ENCODE measurements around the gene ZNF280B. TPM values are rescaled to one million over a fixed set of nuclear protein-coding genes. Genes with fewer than 3 reads are reported as not detected.

ZNF280B gene
- total and polyA plus RNA-seq, 2 donors (not counting 3 experiments of a cell fraction or from before 2014, with no cell fraction given), result 1.5 to 3.1 TPM

GRCh38 chr22:22479999-22480532 is 28.5 kb downstream of the ZNF280B start:
- H3K36me3 ChIP-seq (ENCODE audit: control insufficient read depth in 2 of 2, extremely low read depth in 1 of 2, insufficient read depth in 2 of 2, low read length in 2 of 2), result no peaks in the 10 kb centered on the region
- H3K9me1 ChIP-seq (replicated peaks; ENCODE audit: control insufficient read depth, extremely low read depth, insufficient read depth, low read length), result no peaks in the 10 kb centered on the region
- no peak overlapping the region for H3K4me3 ChIP-seq (replicated peaks in 1 of 3; ENCODE audit: insufficient read depth in 1 of 3, low read depth in 1 of 3, low read length in 3 of 3)
- CTCF ChIA-PET, result interaction anchor here (1.3 to 1.8 kb wide), 4 partner anchors 16 to 97 kb away, joined by 3 to 4 read pairs (median 4); partner anchors contain the start of gene ZNF280B
- no peak overlapping the region for H2AFZ ChIP-seq (ENCODE audit: low read depth, low read length)
- no peak overlapping the region for H3K4me2 ChIP-seq (ENCODE audit: insufficient read depth, low read length)
- H3K9ac ChIP-seq (replicated peaks; ENCODE audit: extremely low read depth, insufficient read depth, low read length), result no peak overlapping the region
- no peak for TF ChIP-seq GATA2 (IDR thresholded peaks at IDR 0.05; ENCODE audit: insufficient read depth, insufficient read length, low read depth, low read length)
- H3K4me1 ChIP-seq (ENCODE audit: control insufficient read depth, extremely low read depth, insufficient read depth, low read length), result no peaks in the 10 kb centered on the region
- H3K27me3 ChIP-seq (ENCODE audit: control insufficient read depth in 2 of 2, insufficient read depth in 2 of 2, low read length in 2 of 2), result no peaks in the 10 kb centered on the region
- intact Hi-C loops (cut with micrococcal nuclease), result no loop called here
- dilution Hi-C loops (cut with MboI; ENCODE audit: extremely low pct_ligation_motif_present, low sequenced_read_pairs), result no loop called here
- H3K27ac ChIP-seq (ENCODE audit: insufficient read depth, low read depth, low read length), result no peak overlapping the region
- no peaks in the 10 kb centered on the region for H3K79me2 ChIP-seq (ENCODE audit: control insufficient read depth, insufficient read depth, low read length)
- BruUV-seq (replicated peaks), result no TSS peak
- POLR2A ChIA-PET, result no interaction called here
- no peaks in the 10 kb centered on the region for H4K20me1 ChIP-seq (replicated peaks; ENCODE audit: control insufficient read depth, extremely low read depth, insufficient read depth, low read length)
- DNase-seq (ENCODE audit: low read depth, low spot score) (no peak), FAIRE-seq (no peak)
- no peaks in the 10 kb centered on the region for H3K9me3 ChIP-seq (replicated peaks; ENCODE audit: control insufficient read depth, insufficient read depth, low read length)

GRCh38 chr22:22479116-22479515 is 29.4 kb downstream of the ZNF280B start:
- dilution Hi-C loops (cut with MboI; ENCODE audit: extremely low pct_ligation_motif_present, low sequenced_read_pairs), result no loop called here

More at GRCh38 chr22:22479116-22479515, 29.4 kb downstream of the ZNF280B start:
- POLR2A ChIA-PET, result no interaction called here
- Histone ChIP-seq H3K4me3 (replicated peaks in 1 of 3; ENCODE audit: insufficient read depth in 1 of 3, low read depth in 1 of 3, low read length in 3 of 3) (no peak overlapping the region), H3K27ac (ENCODE audit: insufficient read depth, low read depth, low read length) (no peak overlapping the region), H3K9me3 (replicated peaks; ENCODE audit: control insufficient read depth, insufficient read depth, low read length) (no peaks in the 10 kb centered on the region), H3K9me1 (replicated peaks; ENCODE audit: control insufficient read depth, extremely low read depth, insufficient read depth, low read length) (no peaks in the 10 kb centered on the region), H4K20me1 (replicated peaks; ENCODE audit: control insufficient read depth, extremely low read depth, insufficient read depth, low read length) (no peaks in the 10 kb centered on the region), H3K4me1 (ENCODE audit: control insufficient read depth, extremely low read depth, insufficient read depth, low read length) (no peaks in the 10 kb centered on the region), H3K27me3 (ENCODE audit: control insufficient read depth in 2 of 2, insufficient read depth in 2 of 2, low read length in 2 of 2) (no peaks in the 10 kb centered on the region), H3K9ac (replicated peaks; ENCODE audit: extremely low read depth, insufficient read depth, low read length) (no peak overlapping the region), H2AFZ (ENCODE audit: low read depth, low read length) (no peak overlapping the region), H3K36me3 (ENCODE audit: control insufficient read depth in 2 of 2, extremely low read depth in 1 of 2, insufficient read depth in 2 of 2, low read length in 2 of 2) (no peaks in the 10 kb centered on the region), H3K79me2 (ENCODE audit: control insufficient read depth, insufficient read depth, low read length) (no peaks in the 10 kb centered on the region), H3K4me2 (ENCODE audit: insufficient read depth, low read length) (no peak overlapping the region)
- CTCF ChIA-PET, result interaction anchor here (1.3 to 1.8 kb wide), 3 partner anchors 15 to 56 kb away, joined by 4 to 6 read pairs (median 5); partner anchors contain the start of gene ZNF280B
- TF ChIP-seq, protein P1, sequence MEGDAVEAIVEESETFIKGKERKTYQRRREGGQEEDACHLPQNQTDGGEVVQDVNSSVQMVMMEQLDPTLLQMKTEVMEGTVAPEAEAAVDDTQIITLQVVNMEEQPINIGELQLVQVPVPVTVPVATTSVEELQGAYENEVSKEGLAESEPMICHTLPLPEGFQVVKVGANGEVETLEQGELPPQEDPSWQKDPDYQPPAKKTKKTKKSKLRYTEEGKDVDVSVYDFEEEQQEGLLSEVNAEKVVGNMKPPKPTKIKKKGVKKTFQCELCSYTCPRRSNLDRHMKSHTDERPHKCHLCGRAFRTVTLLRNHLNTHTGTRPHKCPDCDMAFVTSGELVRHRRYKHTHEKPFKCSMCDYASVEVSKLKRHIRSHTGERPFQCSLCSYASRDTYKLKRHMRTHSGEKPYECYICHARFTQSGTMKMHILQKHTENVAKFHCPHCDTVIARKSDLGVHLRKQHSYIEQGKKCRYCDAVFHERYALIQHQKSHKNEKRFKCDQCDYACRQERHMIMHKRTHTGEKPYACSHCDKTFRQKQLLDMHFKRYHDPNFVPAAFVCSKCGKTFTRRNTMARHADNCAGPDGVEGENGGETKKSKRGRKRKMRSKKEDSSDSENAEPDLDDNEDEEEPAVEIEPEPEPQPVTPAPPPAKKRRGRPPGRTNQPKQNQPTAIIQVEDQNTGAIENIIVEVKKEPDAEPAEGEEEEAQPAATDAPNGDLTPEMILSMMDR (IDR thresholded peaks at IDR 0.05; ENCODE audit: extremely low read depth in 1 of 2, insufficient read depth in 1 of 2, low read depth in 1 of 2, low read length in 2 of 2), result no peak
- no peak for TF ChIP-seq GATA2 (IDR thresholded peaks at IDR 0.05; ENCODE audit: insufficient read depth, insufficient read length, low read depth, low read length)
- no peak for TF ChIP-seq POLR2A (IDR thresholded peaks at IDR 0.05; ENCODE audit: low read depth, low read length)
- TF ChIP-seq JUN (IDR thresholded peaks at IDR 0.05; ENCODE audit: borderline replicate concordance, insufficient read depth, insufficient read length, low read depth), result no peak
- no peak for TF ChIP-seq FOS (IDR thresholded peaks at IDR 0.05; ENCODE audit: borderline replicate concordance, insufficient read depth, low read length)
- no peak for TF ChIP-seq POLR2AphosphoS5 (IDR thresholded peaks at IDR 0.05; ENCODE audit: insufficient read depth, low read depth, low read length)
- TF ChIP-seq, protein P2, sequence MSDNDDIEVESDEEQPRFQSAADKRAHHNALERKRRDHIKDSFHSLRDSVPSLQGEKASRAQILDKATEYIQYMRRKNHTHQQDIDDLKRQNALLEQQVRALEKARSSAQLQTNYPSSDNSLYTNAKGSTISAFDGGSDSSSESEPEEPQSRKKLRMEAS (IDR thresholded peaks at IDR 0.05; ENCODE audit: insufficient read depth, insufficient read length), result no peak
- TF ChIP-seq MYC (IDR thresholded peaks at IDR 0.05; ENCODE audit: low read depth, low read length), result no peak
- TF ChIP-seq EZH2 (IDR thresholded peaks at IDR 0.05; ENCODE audit: borderline replicate concordance, low read depth, low read length, severe bottlenecking), result no peak
- FAIRE-seq (no peak), DNase-seq (ENCODE audit: low read depth, low spot score) (no peak)
- BruUV-seq (replicated peaks), result no TSS peak
- intact Hi-C loops (cut with micrococcal nuclease), result no loop called here
